NCI-H2107 (cell line): Measurements from ENCODE around the gene ZNF469.
"Not testable (repeated sequence)": the region's sequence is repeated elsewhere in the genome, so short reads cannot be mapped to it uniquely, and the experiment has no call there.

Experiments
- DNase-seq: peaks from one replicate; lab custom pipeline; 2025; lab: John Stamatoyannopoulos, UW

Gene ZNF469

DNA sequence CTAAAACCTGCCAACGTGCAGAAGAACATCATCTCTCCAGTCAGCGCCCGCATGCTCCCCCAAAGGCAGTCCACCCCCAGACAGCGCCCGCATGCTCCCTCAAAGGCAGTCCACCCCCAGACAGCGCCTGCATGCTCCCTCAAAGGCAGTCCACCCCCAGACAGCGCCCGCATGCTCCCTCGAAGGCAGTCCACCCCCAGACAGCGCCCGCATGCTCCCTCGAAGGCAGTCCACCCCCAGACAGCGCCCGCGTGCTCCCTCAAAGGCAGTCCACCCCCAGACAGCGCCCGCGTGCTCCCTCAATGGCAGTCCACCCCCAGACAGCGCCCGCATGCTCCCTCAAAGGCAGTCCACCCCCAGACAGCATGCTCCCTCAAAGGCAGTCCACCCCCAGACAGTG, 22.4 kb upstream of the ZNF469 start:
- DNase-seq, result not testable (repeated sequence)

DNA sequence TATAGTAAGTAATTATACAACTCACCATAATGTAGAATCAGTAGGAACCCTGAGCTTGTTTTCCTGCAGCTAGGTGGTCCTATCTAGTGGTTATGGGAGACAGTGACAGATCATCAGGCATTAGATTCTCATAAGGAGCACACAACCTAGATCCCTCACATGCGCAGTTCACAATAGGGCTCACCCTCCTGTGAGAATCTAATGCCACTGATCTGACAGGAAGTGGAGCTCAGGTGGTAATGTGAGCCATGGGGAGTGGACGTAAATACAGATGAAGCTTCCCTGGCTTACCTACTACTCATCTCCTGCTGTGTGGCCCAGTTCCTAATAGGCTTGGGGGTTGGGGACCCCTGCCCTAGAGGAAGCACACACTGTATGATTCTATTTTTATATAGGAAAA, 21.8 kb upstream of the ZNF469 start:
- no peak for DNase-seq

DNA sequence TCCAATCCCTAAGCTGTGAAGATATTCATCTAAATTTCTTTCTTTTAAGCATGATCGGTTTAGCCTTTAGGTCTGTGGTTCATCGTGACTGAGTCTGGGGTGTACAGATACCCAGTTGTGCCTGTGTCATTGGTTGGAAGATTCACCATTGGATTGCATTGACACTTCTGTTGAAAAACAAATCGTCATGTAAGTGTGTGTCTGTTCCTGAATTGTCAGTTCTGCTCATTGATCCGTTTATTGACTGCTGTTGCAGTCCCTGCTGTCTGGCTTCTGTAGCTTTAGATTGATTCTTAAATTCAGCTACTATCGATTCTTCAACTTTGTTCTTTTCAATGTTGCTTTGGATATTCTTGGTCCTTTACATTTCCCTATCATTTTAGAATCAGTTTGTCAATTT, 21.0 kb upstream of the ZNF469 start:
- no peak for DNase-seq

DNA sequence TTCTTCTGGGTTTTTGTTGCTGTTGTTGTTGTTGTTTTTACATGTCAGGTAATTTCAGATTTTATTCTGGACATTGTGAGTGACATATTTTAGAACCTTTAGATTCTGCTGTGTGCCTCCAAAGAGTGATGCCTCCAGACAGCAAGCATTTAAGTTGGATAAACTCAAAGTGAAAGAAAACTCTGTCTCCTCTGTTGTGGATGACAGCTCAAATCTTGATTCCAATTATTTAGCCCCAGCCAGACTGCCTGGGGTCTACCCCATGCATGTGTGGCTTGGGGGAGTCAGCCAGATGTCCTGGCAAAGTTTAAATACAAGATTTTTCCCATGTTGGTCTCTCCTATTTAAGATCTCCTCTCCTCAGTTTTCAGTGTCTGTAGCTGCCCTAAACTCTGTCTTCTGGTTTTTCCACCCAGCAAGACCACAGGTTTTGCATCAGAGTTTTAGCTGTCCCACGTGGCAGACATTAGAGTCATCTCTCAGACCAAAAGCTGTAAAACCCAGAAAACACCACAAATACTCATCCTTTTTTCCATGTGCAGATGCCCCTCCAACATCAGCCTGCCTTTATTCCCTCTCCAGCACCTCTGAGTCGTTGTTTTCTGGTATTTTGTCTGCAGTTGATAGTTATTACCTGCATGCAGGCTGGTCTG, 19.4 kb upstream of the ZNF469 start:
- no peak for DNase-seq

DNA sequence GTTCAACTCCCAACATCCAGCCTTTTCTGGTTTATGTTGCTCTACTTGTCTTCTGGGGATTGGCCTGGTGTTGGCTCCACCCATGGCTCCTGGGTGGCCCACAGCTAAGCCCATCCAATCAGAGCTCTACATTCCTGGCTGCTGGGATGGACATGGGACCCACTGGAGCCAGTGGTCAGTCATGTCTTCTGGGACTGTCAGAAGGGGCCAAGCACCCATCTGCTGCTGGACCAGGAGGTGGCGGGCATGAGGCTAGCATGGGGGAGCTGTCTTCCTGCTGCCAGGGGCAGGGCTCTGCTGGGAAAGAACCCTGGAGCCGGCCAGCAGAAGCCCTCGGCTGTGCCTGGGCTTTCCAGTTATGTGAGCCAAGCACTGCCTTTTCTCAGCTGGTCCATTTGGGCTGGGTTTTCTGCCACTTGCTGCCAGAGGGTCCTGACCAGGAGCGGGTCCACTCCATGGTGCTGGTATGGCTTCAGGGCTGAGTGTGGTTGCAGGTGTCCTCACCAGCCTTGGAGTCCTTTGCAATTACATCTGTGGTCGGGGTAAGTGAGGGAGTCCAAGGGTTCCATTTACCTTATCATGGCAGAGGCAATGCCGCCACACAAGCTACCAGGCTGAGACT, 17.4 kb upstream of the ZNF469 start:
- no peak for DNase-seq

DNA sequence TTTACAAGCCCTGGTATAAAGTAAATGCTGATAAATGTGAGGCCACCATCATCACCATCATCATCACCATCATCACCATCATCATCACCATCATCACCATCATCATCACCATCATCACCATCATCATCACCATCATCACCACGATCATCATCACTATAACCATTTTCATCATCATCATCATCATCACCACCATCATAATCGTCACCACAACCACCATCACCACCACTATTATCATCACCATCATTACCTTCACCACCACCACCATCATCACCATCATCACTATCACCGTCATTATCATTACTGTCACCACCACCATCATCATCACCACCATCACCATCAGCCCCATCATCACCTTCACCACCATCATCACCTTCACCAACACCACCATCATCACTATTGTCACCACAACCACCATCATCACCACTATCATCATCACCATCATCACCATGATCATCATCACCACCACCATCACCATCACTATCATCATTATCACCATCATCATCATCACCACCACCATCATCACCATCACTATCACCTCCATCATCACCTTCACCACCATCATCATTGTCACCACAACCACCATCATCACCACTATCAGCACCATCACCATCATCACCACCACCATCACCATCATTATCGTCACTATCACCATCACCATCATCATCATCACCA, 16.6 kb upstream of the ZNF469 start:
- no peak for DNase-seq

DNA sequence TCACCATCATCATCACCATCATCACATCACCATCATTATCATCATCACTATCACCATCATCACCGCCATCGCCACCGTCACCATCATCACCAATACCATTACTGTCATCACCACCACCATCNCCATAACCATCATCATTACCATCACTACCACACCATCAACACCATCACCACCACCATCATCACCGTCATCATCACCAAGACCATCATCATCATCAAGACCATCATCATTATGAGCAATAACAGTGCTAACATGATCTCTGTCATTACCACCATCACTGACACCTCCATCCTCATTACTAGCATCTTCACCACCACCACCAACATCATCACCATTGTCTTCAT, 16.1 kb upstream of the ZNF469 start:
- no peak for DNase-seq

DNA sequence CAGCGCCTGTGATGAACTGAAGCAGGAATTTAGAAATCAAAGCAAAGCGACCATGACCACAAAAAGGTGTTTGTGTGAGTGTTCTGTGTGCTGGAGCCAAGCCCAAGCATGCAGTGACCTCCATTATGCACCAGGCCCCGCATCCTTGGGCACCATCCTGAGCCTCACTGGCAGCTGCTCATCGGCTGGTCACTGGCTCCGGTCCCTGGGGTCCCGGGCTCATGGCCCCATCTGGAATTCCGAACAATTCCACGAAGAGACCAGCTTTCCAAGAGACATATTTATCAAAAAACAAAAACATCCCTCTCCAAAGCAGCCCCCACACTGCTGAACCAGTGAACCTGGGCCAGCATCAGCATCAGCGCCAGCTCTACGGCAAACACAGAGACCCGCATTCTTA, 15.2 kb upstream of the ZNF469 start:
- no peak for DNase-seq

DNA sequence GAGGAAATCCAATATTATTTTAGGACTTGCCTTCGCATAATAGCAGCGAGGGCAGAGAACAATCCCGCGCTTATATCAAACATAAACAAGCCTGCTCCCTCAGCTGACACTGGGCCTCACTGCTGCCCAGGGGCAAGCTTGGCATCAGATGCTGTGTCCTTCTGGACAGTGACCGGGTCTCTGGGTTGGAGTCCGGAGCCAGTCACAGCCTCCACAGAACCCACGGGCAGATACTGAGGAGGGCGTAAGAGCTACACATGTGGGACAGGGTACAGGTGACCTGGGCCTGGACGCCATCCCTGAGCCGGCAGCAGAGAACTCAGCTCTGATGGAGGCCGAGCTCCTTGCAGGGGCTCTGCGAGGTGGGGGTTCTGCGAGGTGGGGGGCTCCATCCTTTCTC, 14.7 kb upstream of the ZNF469 start:
- DNase-seq, result no peak

DNA sequence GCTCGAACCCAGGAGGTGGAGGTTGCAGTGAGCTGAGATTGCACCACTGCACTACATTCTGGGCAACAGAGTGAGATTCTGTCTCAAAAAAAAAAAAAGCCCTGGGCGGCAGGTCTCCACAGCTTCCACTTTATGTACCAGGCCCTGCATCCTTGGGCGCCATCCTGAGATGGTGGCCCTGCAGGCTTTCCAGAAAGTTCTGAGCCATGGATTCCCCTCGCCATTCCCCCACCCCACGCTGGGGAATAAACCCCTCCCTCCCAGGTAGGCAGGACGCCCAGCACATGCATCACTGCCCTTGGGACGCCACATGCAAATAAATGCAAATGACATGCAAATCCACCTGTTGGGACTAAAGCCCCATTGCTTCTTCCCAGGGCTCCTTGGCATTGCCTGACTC, 13.8 kb upstream of the ZNF469 start:
- no peak for DNase-seq

DNA sequence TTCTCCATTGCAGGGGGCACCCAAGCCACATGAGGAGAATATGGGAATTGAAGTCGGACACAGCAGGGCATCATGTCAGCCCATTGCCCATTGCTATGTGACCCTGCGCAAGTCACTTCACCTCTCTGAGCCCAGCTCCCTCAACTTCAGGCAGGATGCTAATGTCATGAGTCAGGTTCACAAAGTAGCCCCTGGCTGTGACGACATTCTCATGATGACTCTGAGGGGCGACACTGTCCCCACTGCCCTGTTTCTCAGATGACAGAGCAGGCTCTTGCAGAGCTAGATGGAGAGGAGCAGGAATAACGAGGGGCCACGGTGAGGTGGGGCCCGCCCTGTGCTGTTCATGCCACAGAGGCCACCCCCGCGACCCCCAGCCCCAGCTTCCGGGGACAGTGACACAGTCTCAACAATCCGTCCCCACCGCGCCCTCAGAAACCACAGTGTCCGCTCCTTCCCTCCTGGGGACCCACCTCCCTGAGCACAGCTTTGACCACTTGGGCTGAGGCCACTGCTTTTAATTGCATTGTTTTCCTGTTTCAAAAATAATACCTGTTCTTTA, 13.2 kb upstream of the ZNF469 start:
- no peak for DNase-seq

DNA sequence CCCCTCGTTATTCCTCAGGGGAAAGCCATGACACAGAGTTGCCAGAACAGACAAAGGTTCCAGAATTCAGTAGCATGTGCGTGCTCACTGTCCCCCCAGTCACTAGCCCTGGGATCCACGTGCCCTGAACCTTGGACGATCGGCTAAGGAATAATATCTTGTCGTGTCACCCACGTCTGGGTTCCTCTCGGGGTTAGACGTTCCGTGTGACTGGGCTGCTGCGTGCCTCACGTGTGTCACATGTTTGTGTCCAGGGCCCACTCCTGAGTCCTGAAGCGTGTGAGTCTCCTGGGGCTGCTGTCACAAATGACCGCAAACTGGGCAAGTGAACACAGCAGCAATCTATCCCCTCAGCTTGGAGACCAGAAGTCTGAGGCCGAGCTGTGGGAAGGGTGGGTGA, 12.4 kb upstream of the ZNF469 start:
- no peak for DNase-seq

DNA sequence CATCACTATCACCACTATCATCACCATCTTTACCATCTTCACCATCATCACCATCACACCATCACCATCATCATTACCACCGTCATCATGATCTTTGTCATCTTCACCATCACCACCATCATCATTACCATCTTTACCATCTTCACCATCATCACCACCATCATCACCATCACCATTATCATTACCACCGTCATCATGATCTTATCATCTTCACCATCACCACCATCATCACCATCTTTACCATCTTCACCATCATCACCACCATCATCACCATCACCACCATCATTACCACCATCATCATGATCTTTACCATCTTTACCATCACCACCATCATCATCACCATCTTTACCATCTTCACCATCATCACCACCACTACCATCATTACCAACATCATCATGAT, 10.2 kb upstream of the ZNF469 start:
- no peak for DNase-seq

DNA sequence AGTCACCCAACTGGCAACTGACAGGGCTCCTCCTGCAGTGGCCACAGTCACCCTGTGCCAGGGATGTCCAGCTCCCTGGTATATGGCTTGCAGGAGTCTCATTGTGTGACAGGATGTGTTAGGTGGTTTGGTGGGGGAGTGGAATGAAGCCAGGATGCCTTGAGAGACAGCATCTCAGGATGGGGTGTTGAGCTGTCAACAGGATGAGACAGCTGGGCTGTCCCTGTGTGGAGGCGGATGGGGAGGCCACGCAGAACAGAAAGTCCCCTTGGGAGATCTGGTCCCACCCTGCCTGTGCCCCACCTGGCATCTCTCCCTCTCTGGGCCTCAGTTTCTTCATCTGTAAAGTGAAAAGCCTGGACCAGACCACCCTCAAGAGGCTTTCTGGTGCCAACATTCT, 9.5 kb upstream of the ZNF469 start:
- DNase-seq, result no peak

DNA sequence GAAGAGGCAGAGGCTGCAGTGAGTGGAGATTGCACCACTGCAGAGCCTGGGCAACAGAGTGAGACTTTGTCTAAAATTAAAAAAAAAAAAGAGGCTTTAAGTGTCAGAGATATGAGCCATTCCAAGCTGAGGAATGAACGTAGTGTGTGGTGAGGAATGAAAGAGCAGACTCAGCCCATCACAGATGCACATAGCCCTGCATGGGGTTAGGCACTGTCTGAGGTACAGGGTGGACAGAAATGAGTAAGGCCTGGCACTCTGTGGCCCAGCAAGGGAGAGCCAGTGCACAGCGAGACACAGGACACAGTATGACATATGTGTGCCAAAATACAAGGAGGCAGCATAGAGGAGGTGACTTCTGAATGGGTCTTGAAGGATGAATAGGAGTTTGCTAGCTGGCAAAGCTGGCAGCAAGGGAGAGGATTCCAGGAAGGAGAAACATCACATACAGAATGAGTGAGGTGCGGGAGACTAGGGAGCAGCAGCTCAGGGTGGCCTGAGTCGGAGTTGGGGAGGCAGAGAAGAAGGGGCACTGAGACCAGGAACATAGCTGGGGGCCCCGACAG, 8.7 kb upstream of the ZNF469 start:
- no peak for DNase-seq

DNA sequence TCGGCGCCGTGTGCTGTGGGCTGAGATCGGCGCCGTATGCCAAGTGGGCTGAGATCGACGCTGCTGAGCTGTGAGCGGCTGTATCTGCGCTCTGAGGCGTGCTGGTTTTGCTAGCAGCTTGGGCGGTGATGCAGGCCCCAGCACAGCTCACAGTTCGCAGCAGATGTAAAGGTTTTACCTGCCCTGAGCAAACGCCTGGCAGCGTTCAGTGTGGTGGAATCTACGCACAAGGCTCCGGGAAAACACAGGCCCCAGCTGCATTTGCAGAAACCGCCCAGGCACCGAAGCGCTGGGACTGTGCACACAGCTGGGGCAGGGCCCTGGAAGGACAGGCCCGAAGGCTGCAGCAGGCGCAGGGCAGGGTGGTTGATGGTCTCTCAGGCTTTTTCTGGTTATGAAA, 8.0 kb upstream of the ZNF469 start:
- DNase-seq, result no peak

DNA sequence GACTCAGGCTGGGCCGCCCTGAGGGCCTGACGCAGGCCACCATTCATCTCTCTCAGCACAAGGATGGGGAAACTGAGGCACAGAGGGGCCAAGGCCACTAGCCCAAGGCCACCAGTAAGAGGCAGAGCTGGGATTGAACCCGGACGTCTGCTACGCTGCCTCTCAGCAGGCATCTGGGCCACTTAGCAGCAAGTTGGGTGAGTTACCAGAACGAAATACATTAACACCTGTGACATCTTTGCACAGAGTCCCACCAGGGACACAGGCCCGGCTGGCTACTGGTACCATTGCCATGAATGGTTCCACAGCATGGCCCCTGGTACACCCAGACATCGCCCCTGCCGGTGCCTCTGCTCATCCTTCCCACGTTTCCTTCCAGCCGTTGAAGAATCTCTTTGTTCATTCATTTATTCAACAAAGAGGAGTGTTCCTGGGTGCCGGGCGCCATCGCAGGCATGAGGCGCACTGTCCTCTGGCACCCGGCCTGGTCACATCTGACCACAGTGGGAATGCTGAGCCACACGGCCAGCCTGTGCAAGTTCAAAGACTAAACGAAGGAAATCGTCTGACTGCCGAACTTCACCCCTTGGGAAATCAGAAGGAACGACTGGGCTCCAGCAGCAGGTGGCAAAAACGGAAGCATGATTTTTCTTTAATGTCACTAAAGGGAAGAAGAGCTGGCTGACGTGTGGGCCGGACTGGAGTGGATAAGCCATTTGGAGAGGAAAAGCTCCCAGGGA, 7.4 kb upstream of the ZNF469 start:
- DNase-seq, result no peak

DNA sequence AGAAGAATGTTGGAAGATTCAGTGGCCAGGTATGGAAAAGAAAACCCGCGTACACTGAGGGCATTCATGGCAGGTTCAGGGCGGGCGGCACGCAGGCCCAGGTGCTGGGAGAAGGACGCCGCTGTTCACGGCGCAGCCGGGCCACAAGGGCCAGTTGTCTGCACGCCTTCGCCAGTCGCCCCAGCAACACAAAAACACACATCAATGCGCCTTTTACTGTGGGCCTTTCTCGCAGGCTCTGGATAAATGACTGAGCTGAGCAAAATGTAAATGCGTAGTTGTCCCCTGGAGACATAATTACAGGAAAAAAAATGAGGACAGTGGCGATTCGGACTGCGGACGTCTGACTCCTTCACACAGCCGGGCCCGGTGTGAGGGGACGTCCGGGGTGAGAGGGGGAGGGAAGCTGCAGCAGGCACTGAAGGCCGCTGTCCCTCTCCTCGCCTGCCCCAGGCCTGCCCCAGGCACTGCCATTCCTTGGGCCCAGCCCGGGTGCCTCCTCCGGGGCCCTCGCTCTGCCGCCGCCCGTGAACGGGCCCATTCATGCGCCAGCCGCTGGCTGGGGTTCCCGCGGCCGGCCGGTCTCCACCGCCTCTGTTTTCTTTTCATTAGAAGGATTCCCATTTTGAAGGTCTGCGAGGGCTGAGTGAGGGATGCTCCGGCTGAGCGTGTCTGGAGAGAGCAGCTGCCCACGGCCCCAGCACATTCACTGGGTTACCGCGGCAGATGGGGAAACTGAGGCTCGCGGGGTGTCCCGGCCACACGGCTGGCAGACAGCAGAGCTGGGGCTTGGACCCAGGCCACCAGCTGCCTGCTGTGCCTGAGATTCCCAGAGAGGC, 6.5 kb upstream of the ZNF469 start:
- no peak for DNase-seq

DNA sequence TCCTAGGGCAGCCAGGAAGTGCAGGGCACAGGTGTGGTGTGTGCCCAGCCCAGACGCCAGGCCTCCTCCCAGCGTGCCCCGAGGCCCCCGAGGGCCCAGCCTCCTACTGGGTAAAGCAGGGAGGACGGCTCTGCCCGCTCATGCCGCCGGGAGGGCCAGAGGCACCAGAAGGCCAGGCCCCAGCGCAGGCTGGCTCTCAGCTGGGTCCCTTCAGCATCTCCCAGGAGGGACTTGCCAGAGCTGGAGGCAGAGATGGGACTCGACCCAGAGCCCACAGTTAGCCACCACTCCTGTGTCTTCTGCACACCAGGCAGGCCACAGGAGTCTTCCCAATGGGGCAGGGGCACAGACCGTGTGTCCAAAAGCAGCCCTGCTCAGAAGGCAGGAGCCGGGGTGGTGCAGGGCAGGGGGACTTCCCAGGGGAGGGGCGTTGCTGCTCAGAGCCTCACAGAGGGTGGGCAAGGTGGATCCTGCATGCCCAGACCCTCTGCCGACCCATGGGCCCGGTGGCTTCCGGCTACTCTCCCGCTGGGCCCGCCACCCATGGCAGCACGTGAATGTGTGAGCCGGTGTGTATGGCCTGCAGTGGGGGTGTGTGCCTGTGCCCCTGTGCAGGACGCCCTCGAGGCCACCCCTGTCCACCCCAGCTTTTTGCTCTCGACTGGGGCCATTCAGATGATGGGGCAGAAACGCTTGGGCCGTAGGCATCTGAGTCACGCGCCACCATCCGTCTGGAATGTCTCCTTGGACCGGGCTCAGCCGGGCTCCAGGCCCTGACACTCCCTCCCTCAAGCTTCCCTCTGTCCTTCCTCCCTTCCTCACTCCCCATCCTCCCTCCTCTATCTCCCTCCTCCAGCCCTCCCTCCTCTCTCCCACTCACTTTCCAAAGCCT, 5.7 kb upstream of the ZNF469 start:
- no peak for DNase-seq

DNA sequence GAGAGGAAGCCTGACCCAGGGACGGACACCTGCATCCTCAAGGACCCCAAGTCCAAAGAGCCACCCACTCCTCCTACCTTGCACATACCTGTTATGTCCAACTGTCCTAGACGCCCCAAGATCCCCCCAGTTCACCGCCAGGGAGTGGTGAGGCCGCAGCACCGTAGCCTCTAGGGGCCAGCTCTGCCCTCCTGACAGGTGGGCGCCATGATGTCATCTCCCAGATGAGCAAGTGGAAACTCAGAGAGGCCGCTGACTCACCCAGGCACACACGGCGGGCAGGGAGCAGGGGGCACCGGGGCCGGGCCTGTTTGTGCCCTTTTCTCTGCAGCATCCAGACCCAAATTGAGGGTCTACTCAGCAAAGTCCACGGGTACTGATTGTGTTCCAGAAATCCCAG, 4.8 kb upstream of the ZNF469 start:
- DNase-seq, result no peak

DNA sequence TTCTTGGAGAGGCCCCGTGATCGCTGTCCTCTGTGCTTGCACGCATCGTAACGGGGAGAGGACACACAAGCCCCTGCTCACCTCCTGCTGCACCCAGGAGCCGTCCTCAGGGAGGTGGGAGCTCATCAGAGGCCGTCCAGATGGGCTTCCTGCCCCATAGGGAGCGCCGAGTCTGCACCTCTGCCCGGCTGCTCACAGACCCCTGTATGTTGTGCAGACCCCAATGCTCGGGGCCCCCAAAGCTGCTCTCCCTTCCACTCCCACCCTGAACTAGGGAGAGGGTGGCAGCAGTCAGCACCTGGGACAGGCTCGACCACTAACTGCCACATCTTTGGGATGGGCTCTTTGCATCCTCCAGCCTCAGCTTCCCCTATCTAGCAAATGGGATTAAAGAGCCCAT, 4.4 kb upstream of the ZNF469 start:
- no peak for DNase-seq
